ENCODE data around the gene TANC1. TPM values are rescaled to one million over a fixed set of nuclear protein-coding genes. Genes with fewer than 3 reads are reported as not detected.

TANC1 gene
- total RNA-seq, 2 experiments from 2014 or later = 0.70 to 0.92 TPM

- intact Hi-C loops (cut with micrococcal nuclease) = no loop called here
- H3K27me3 Mint-ChIP-seq = no peaks in the 10 kb centered on the region
Observed at GRCh38 chr2:159153463-159153862, 185.0 kb downstream of the TANC1 start.

GRCh38 chr2:159153951-159154350 is 185.5 kb downstream of the TANC1 start:
- H3K9me3 Mint-ChIP-seq = no peaks in the 10 kb centered on the region

More at GRCh38 chr2:159153463-159153862, 185.0 kb downstream of the TANC1 start:
- H3K9me3 Mint-ChIP-seq = no peaks in the 10 kb centered on the region
- CTCF ChIA-PET = interaction anchor here (0.9 kb wide), 1 partner anchor 20 kb away, joined by 3 read pairs; no protein-coding TSS in a partner anchor
- no peaks in the 10 kb centered on the region for H3K36me3 Mint-ChIP-seq (ENCODE audit: low read depth)
- POLR2A ChIA-PET = no interaction called here
- no peak for DNase-seq
- H3K27ac Mint-ChIP-seq = no peak overlapping the region
- H3K4me1 Mint-ChIP-seq (ENCODE audit: low read depth) = peaks cover 18% of the 10 kb centered on the region
- ATAC-seq = no peak
- no peak overlapping the region for H3K4me3 Mint-ChIP-seq
- no peak for TF ChIP-seq CTCF (IDR thresholded peaks at IDR 0.05)

GRCh38 chr2:159154366-159154765 is 185.9 kb downstream of the TANC1 start:
- H3K9me3 Mint-ChIP-seq = no peaks in the 10 kb centered on the region
- no peak for ATAC-seq
- no peaks in the 10 kb centered on the region for H3K27me3 Mint-ChIP-seq
- intact Hi-C loops (cut with micrococcal nuclease) = no loop called here
- no peak for DNase-seq
- TF ChIP-seq CTCF (IDR thresholded peaks at IDR 0.05) = no peak
- ChIA-PET POLR2A (interaction anchor here (0.7 kb wide), 1 partner anchor 70 kb away, joined by 4 read pairs; no protein-coding TSS in a partner anchor), CTCF (interaction anchor here (0.9 to 2.1 kb wide), 2 partner anchors 21 to 35 kb away, joined by 3 to 8 read pairs; no protein-coding TSS in a partner anchor)
- H3K4me3 Mint-ChIP-seq = no peak overlapping the region
- no peaks in the 10 kb centered on the region for H3K36me3 Mint-ChIP-seq (ENCODE audit: low read depth)
- no peak overlapping the region for H3K27ac Mint-ChIP-seq
- H3K4me1 Mint-ChIP-seq (ENCODE audit: low read depth) = peaks cover 18% of the 10 kb centered on the region

More at GRCh38 chr2:159153951-159154350, 185.5 kb downstream of the TANC1 start:
- Mint-ChIP-seq H3K36me3 (ENCODE audit: low read depth) (no peaks in the 10 kb centered on the region), H3K4me3 (no peak overlapping the region), H3K4me1 (ENCODE audit: low read depth) (peaks cover 18% of the 10 kb centered on the region), H3K27ac (no peak overlapping the region), H3K27me3 (no peaks in the 10 kb centered on the region)
- ATAC-seq (no peak), DNase-seq (no peak)
- POLR2A ChIA-PET = no interaction called here
- no peak for TF ChIP-seq CTCF (IDR thresholded peaks at IDR 0.05)
- CTCF ChIA-PET = interaction anchor here (0.9 to 2.1 kb wide), 2 partner anchors 21 to 35 kb away, joined by 3 to 8 read pairs; no protein-coding TSS in a partner anchor
- intact Hi-C loops (cut with micrococcal nuclease) = no loop called here

- CTCF ChIA-PET = interaction anchor here (0.6 to 2.1 kb wide), 3 partner anchors 31 to 37 kb away, joined by 3 to 8 read pairs (median 4); no protein-coding TSS in a partner anchor
- H3K36me3 Mint-ChIP-seq (ENCODE audit: low read depth) = no peaks in the 10 kb centered on the region
- H3K4me3 Mint-ChIP-seq = no peak overlapping the region
- H3K9me3 Mint-ChIP-seq = no peaks in the 10 kb centered on the region
- H3K27ac Mint-ChIP-seq = no peak overlapping the region
- intact Hi-C loops (cut with micrococcal nuclease) = no loop called here
- H3K27me3 Mint-ChIP-seq = no peaks in the 10 kb centered on the region
- H3K4me1 Mint-ChIP-seq (ENCODE audit: low read depth) = peaks cover 18% of the 10 kb centered on the region
- no peak for TF ChIP-seq CTCF (IDR thresholded peaks at IDR 0.05)
- DNase-seq (no peak), ATAC-seq (no peak)
- POLR2A ChIA-PET = interaction anchor here (1.1 kb wide), 1 partner anchor 10 kb away, joined by 3 read pairs; no protein-coding TSS in a partner anchor
Observed at GRCh38 chr2:159155320-159155719, 186.9 kb downstream of the TANC1 start.

GRCh38 chr2:159155791-159156190 is 187.4 kb downstream of the TANC1 start:
- POLR2A ChIA-PET = interaction anchor here (1.1 kb wide), 1 partner anchor 9 kb away, joined by 3 read pairs; no protein-coding TSS in a partner anchor
- no peak for TF ChIP-seq CTCF (IDR thresholded peaks at IDR 0.05)
- H3K4me1 Mint-ChIP-seq (ENCODE audit: low read depth) = peaks cover 20% of the 10 kb centered on the region
- intact Hi-C loops (cut with micrococcal nuclease) = no loop called here
- H3K27ac Mint-ChIP-seq = no peak overlapping the region
- CTCF ChIA-PET = interaction anchor here (1.3 to 2.1 kb wide), 2 partner anchors 31 to 37 kb away, joined by 4 to 8 read pairs; no protein-coding TSS in a partner anchor
- H3K36me3 Mint-ChIP-seq (ENCODE audit: low read depth) = no peaks in the 10 kb centered on the region
- H3K4me3 Mint-ChIP-seq = no peak overlapping the region
- ATAC-seq (no peak), DNase-seq (no peak)
- no peaks in the 10 kb centered on the region for H3K27me3 Mint-ChIP-seq
- H3K9me3 Mint-ChIP-seq = no peaks in the 10 kb centered on the region
